Gastroesophageal sphincter (tissue), 3 donors: ENCODE results near the gene MAP1S.

Source experiments
- POLR2A ChIP-seq, 2 donors: fragments of 450-650 bp; IDR thresholded peaks; one replicate each; pipeline ENCODE4 v1.6.1; 2017; ENCODE audit warnings: antibody characterized with exemption in 2 of 2, mild to moderate bottlenecking in 2 of 2, moderate library complexity in 1 of 2
- POLR2AphosphoS5 ChIP-seq: sonication (generic); formaldehyde crosslinking; IDR thresholded peaks from one replicate; pipeline ENCODE4 v1.6.1; 2017; ENCODE audit warnings: antibody characterized with exemption
- TF ChIP-seq, protein P1 (sequence below), 4 experiments: fragments of 200-600 bp in 2 of 4; fragments of 450-650 bp in 2 of 4; sonication (generic) in 1 of 4; IDR thresholded peaks; one replicate each; pipeline ENCODE4 v1.5.1; 2017 to 2019; ENCODE audit warnings: antibody characterized with exemption in 4 of 4, mild to moderate bottlenecking in 2 of 4, moderate library complexity in 2 of 4

DNA sequence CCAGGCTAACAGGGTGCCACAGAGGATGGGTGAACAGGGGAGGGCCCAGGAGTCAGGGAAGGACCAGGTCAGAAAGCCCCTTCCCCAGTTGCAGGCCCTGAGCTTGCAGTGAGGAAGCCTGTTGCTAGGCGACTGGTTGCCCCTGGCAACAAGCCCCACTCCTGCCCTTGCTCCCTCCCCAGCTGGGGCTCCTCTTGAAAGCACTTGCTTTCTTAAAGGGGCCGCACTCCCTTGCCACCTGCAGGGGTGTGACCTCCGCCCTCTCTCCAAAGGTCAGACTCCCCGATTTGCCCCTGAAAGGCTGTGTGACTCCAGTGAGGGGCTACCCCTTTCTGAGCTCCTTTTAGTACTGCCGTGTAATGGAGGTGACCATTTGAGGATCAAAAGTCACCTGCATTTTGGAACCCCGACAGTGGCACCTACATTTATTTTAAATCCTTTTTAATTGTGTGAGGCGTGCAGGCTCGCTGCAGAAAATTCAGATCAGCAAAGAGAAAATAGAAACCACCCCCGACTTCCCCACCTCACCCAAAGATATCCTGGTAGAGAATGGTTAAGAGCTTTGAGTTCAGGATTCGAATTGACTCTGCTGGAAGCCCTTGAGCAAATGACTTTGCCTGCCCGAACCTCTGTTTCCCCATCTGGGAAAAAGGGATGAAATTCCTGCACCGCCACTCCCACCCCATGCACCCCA lies 36.8 kb downstream of the MAP1S start:
- TF ChIP-seq, protein P1, sequence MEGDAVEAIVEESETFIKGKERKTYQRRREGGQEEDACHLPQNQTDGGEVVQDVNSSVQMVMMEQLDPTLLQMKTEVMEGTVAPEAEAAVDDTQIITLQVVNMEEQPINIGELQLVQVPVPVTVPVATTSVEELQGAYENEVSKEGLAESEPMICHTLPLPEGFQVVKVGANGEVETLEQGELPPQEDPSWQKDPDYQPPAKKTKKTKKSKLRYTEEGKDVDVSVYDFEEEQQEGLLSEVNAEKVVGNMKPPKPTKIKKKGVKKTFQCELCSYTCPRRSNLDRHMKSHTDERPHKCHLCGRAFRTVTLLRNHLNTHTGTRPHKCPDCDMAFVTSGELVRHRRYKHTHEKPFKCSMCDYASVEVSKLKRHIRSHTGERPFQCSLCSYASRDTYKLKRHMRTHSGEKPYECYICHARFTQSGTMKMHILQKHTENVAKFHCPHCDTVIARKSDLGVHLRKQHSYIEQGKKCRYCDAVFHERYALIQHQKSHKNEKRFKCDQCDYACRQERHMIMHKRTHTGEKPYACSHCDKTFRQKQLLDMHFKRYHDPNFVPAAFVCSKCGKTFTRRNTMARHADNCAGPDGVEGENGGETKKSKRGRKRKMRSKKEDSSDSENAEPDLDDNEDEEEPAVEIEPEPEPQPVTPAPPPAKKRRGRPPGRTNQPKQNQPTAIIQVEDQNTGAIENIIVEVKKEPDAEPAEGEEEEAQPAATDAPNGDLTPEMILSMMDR (IDR thresholded peaks at IDR 0.05): no peak
- TF ChIP-seq POLR2A (IDR thresholded peaks at IDR 0.05) (no peak), POLR2AphosphoS5 (no peak)
